ENCODE measurements around the gene LRRC8E. TPM values are rescaled to one million over a fixed set of nuclear protein-coding genes. Genes with fewer than 3 reads are reported as not detected.
"Not testable (repeated sequence)": the region's sequence is repeated elsewhere in the genome, so short reads cannot be mapped to it uniquely, and the experiment has no call there.

Gene LRRC8E
- total RNA-seq, 5 donors from 2014 or later (not counting 1 experiment from before 2014, with no cell fraction given) = 0.06 TPM; not detected in 4

GRCh38 chr19:7927605-7928333 lies 39.5 kb downstream of the LRRC8E start:
- ChIA-PET CTCF (interaction anchor here in 1 of 2 donors (0.7 kb wide), 1 partner anchor 1413 kb away, joined by 3 read pairs; no protein-coding TSS in a partner anchor), POLR2A (no interaction called here)
- no peak overlapping the region for H3K27ac ChIP-seq (ENCODE audit: low read length)
- peaks cover 4 to 25% of the 10 kb centered on the region in 2 donors for H3K36me3 ChIP-seq (ENCODE audit: control insufficient read depth in 2 of 2, extremely low read depth in 1 of 2, insufficient read depth in 1 of 2, low read length in 1 of 2)
- no peak overlapping the region for H3K4me3 ChIP-seq (ENCODE audit: control insufficient read depth in 1 of 2, extremely low read depth in 1 of 2, low read length in 1 of 2)
- Mint-ChIP-seq H3K27me3 (no peaks in the 10 kb centered on the region), H3K9me3 (no peaks in the 10 kb centered on the region), H3K4me1 (peaks cover 0 to 23% (median 12%) of the 10 kb centered on the region in 3 donors), H3K4me3 (peak overlapping the region in 1 of 3 donors; percentile 38), H3K27ac (peak overlapping the region in 1 of 2 donors; percentile 0), H3K36me3 (no peaks in the 10 kb centered on the region)
- ATAC-seq (replicated peaks in 1 of 4) (no peak), DNase-seq (no peak)
- no peaks in the 10 kb centered on the region for H3K27me3 ChIP-seq (replicated peaks in 1 of 2; ENCODE audit: control insufficient read depth in 2 of 2, extremely low read depth in 1 of 2, insufficient read depth in 2 of 2, low read length in 1 of 2)
- 91% methylated on average over 21 of the region's 23 CpGs for WGBS (ENCODE audit: insufficient coverage)
- H3K9me3 ChIP-seq = no peaks in the 10 kb centered on the region
- peaks cover 2 to 21% of the 10 kb centered on the region in 2 experiments for H3K4me1 ChIP-seq (ENCODE audit: control insufficient read depth in 1 of 2, extremely low read depth in 1 of 2, insufficient read depth in 2 of 2, low read length in 2 of 2)

GRCh38 chr19:7928334-7928706 lies 40.0 kb downstream of the LRRC8E start:
- ChIA-PET CTCF (interaction anchor here (0.7 to 2.7 kb wide), 3 partner anchors 10 to 1413 kb away, joined by 3 to 15 read pairs (median 3); partner anchors contain the start of gene TIMM44 (in 1 of the 2)), POLR2A (interaction anchor here in 1 of 2 donors (0.6 kb wide), 1 partner anchor 100 kb away, joined by 14 read pairs; no protein-coding TSS in a partner anchor)
- DNase-seq = no peak
- Histone ChIP-seq H3K4me3 (ENCODE audit: control insufficient read depth in 1 of 2, extremely low read depth in 1 of 2, low read length in 1 of 2) (no peak overlapping the region), H3K4me1 (ENCODE audit: control insufficient read depth in 1 of 2, extremely low read depth in 1 of 2, insufficient read depth in 2 of 2, low read length in 2 of 2) (peaks cover 2 to 21% of the 10 kb centered on the region in 2 experiments), H3K9me3 (no peaks in the 10 kb centered on the region), H3K27me3 (replicated peaks in 1 of 2; ENCODE audit: control insufficient read depth in 2 of 2, extremely low read depth in 1 of 2, insufficient read depth in 2 of 2, low read length in 1 of 2) (no peaks in the 10 kb centered on the region), H3K36me3 (ENCODE audit: control insufficient read depth in 2 of 2, extremely low read depth in 1 of 2, insufficient read depth in 1 of 2, low read length in 1 of 2) (peaks cover 5 to 27% of the 10 kb centered on the region in 2 donors), H3K27ac (ENCODE audit: low read length) (no peak overlapping the region)
- H3K27me3 Mint-ChIP-seq = no peaks in the 10 kb centered on the region
- WGBS (ENCODE audit: insufficient coverage) = 87% methylated on average over 8 of the region's 9 CpGs
- H3K36me3 Mint-ChIP-seq = no peaks in the 10 kb centered on the region
- ATAC-seq (replicated peaks in 1 of 4) = no peak
- H3K27ac Mint-ChIP-seq = peak overlapping the region in 1 of 2 donors; percentile 0
- peak overlapping the region in 1 of 3 donors; percentile 38 for H3K4me3 Mint-ChIP-seq
- peaks cover 0 to 19% (median 12%) of the 10 kb centered on the region in 3 donors for H3K4me1 Mint-ChIP-seq
- H3K9me3 Mint-ChIP-seq = no peaks in the 10 kb centered on the region

- H3K27ac ChIP-seq (ENCODE audit: low read length) = no peak overlapping the region
- peak overlapping the region in 1 of 3 donors; percentile 38 for H3K4me3 Mint-ChIP-seq
Measured at GRCh38 chr19:7928741-7929701, 40.7 kb downstream of the LRRC8E start.

DNA sequence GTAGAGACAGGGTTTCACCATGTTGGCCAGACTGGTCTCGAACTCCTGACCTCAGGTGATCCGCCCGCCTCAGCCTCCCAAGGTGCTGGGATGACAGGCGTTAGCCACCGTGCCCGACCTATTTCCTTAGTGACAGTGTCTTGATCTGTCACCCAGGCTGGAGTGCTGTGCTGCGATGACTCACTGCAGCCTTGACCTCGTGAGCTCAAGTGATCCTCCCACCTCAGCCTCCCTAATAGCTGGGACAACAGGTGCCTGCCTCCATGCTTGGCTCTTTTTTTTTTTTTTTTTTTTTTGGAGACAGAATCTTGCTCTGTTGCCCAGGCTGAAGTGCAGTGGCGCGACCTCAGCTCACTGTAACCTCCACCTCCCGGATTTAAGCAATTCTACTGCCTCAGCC lies 41.7 kb downstream of the LRRC8E start:
- peaks cover 2 to 16% of the 10 kb centered on the region in 2 experiments for H3K4me1 ChIP-seq (ENCODE audit: control insufficient read depth in 1 of 2, extremely low read depth in 1 of 2, insufficient read depth in 2 of 2, low read length in 2 of 2)
- H3K36me3 ChIP-seq (ENCODE audit: control insufficient read depth in 2 of 2, extremely low read depth in 1 of 2, insufficient read depth in 1 of 2, low read length in 1 of 2) = peaks cover 18 to 44% of the 10 kb centered on the region in 2 donors
- not testable (repeated sequence) for H3K9me3 Mint-ChIP-seq; H3K27me3 ChIP-seq (replicated peaks in 1 of 2; ENCODE audit: control insufficient read depth in 2 of 2, extremely low read depth in 1 of 2, insufficient read depth in 2 of 2, low read length in 1 of 2); H3K27me3 Mint-ChIP-seq; H3K4me3 ChIP-seq (ENCODE audit: control insufficient read depth in 1 of 2, extremely low read depth in 1 of 2, low read length in 1 of 2); H3K36me3 Mint-ChIP-seq; ATAC-seq (replicated peaks in 1 of 4); H3K9me3 ChIP-seq; DNase-seq; H3K27ac Mint-ChIP-seq; H3K27ac ChIP-seq (ENCODE audit: low read length); H3K4me3 Mint-ChIP-seq
- peaks cover 0 to 16% (median 12%) of the 10 kb centered on the region in 3 donors for H3K4me1 Mint-ChIP-seq
- CTCF ChIA-PET = interaction anchor here in 1 of 2 donors (0.6 to 2.7 kb wide), 5 partner anchors 9 to 624 kb away, joined by 3 to 15 read pairs (median 6); partner anchors contain the start of genes SNAPC2 and TIMM44
- WGBS (ENCODE audit: insufficient coverage) = 50% methylated on average over 2 of the region's 11 CpGs
- POLR2A ChIA-PET = interaction anchor here in 1 of 2 donors (0.6 kb wide), 1 partner anchor 13 kb away, joined by 3 read pairs; no protein-coding TSS in a partner anchor

More at GRCh38 chr19:7928741-7929701, 40.7 kb downstream of the LRRC8E start:
- H3K36me3 ChIP-seq (ENCODE audit: control insufficient read depth in 2 of 2, extremely low read depth in 1 of 2, insufficient read depth in 1 of 2, low read length in 1 of 2) = peaks cover 10 to 34% of the 10 kb centered on the region in 2 donors
- Mint-ChIP-seq H3K36me3 (peaks cover 2% of the 10 kb centered on the region), H3K4me1 (peaks cover 0 to 19% (median 12%) of the 10 kb centered on the region in 3 donors), H3K27me3 (no peaks in the 10 kb centered on the region), H3K27ac (peak overlapping the region in 1 of 2 donors; percentile 15), H3K9me3 (no peaks in the 10 kb centered on the region)
- H3K9me3 ChIP-seq = no peaks in the 10 kb centered on the region
- no peak overlapping the region for H3K4me3 ChIP-seq (ENCODE audit: control insufficient read depth in 1 of 2, extremely low read depth in 1 of 2, low read length in 1 of 2)
- WGBS (ENCODE audit: insufficient coverage) = 93% methylated on average over 7 of the region's 24 CpGs
- H3K4me1 ChIP-seq (ENCODE audit: control insufficient read depth in 1 of 2, extremely low read depth in 1 of 2, insufficient read depth in 2 of 2, low read length in 2 of 2) = peaks cover 2 to 21% of the 10 kb centered on the region in 2 experiments
- no peaks in the 10 kb centered on the region for H3K27me3 ChIP-seq (replicated peaks in 1 of 2; ENCODE audit: control insufficient read depth in 2 of 2, extremely low read depth in 1 of 2, insufficient read depth in 2 of 2, low read length in 1 of 2)
- peak; percentile 23 to 60 (median 37) for ATAC-seq (replicated peaks in 1 of 4)
- DNase-seq = peak in 34 of 35 experiments; percentile 43 to 89 (median 78)
- ChIA-PET POLR2A (interaction anchor here in 1 of 2 donors (0.6 kb wide), 1 partner anchor 99 kb away, joined by 14 read pairs; no protein-coding TSS in a partner anchor), CTCF (interaction anchor here (0.7 to 2.7 kb wide), 4 partner anchors 8 to 15 kb away, joined by 3 to 15 read pairs (median 7); partner anchors contain the start of genes SNAPC2 (in 1 of the 2) and TIMM44 (in 1 of the 2))

DNA sequence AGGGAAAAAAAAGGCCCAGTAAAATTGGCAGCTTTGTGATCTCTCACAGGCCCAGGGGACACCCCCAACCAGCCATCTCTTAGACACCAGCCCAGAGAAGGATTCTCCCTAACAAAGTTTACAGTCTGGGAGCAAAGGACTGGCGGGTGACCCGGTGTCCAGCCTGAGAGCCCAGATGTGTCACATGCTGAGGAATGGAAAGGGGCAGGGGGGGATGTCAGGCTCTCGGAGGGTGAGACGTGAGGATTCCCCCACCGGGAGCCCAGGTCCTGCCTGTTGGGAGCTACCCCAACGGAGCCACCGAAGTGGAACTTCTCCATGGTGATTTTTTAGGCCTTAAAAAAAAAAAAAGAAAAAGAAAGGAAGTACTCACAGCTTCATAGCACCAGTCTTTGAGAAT lies 42.5 kb downstream of the LRRC8E start:
- no peak overlapping the region for H3K27ac Mint-ChIP-seq
- ATAC-seq (replicated peaks in 1 of 4) = no peak
- Histone ChIP-seq H3K4me3 (ENCODE audit: control insufficient read depth in 1 of 2, extremely low read depth in 1 of 2, low read length in 1 of 2) (no peak overlapping the region), H3K27me3 (replicated peaks in 1 of 2; ENCODE audit: control insufficient read depth in 2 of 2, extremely low read depth in 1 of 2, insufficient read depth in 2 of 2, low read length in 1 of 2) (no peaks in the 10 kb centered on the region), H3K4me1 (ENCODE audit: control insufficient read depth in 1 of 2, extremely low read depth in 1 of 2, insufficient read depth in 2 of 2, low read length in 2 of 2) (peaks cover 2 to 14% of the 10 kb centered on the region in 2 experiments), H3K36me3 (ENCODE audit: control insufficient read depth in 2 of 2, extremely low read depth in 1 of 2, insufficient read depth in 1 of 2, low read length in 1 of 2) (peaks cover 18 to 50% of the 10 kb centered on the region in 2 donors), H3K27ac (ENCODE audit: low read length) (no peak overlapping the region), H3K9me3 (no peaks in the 10 kb centered on the region)
- WGBS (ENCODE audit: insufficient coverage) = no CpG with 5 or more reads among the region's 7 CpGs
- H3K4me3 Mint-ChIP-seq = no peak overlapping the region
- H3K27me3 Mint-ChIP-seq = no peaks in the 10 kb centered on the region
- H3K36me3 Mint-ChIP-seq = peaks cover 8% of the 10 kb centered on the region
- no peak for DNase-seq
- ChIA-PET CTCF (interaction anchor here in 1 of 2 donors (0.6 to 2.7 kb wide), 3 partner anchors 13 to 625 kb away, joined by 4 to 15 read pairs (median 6); partner anchors contain the start of gene TIMM44), POLR2A (no interaction called here)
- no peaks in the 10 kb centered on the region for H3K9me3 Mint-ChIP-seq
- H3K4me1 Mint-ChIP-seq = peaks cover 0 to 14% (median 11%) of the 10 kb centered on the region in 3 donors

Measured in T-cell (primary cell).